ENCODE results near the gene ABCB11. TPM values are rescaled to one million over a fixed set of nuclear protein-coding genes. Genes with fewer than 3 reads are reported as not detected.

ABCB11 gene
- total RNA-seq, 1 experiment from 2014 or later, result 0.11 TPM

GRCh38 chr2:169015943-169016342, 15.2 kb downstream of the ABCB11 start:
- Histone ChIP-seq H3K4me1 (ENCODE audit: insufficient read depth, low read length) (peaks cover 40% of the 10 kb centered on the region), H2AFZ (ENCODE audit: low read length) (no peak overlapping the region), H3K9me3 (ENCODE audit: low read length) (no peaks in the 10 kb centered on the region), H4K20me1 (ENCODE audit: low read length) (no peaks in the 10 kb centered on the region), H3K36me3 (ENCODE audit: low read depth, low read length) (no peaks in the 10 kb centered on the region), H3K27me3 (ENCODE audit: low read length) (no peaks in the 10 kb centered on the region), H3K79me2 (ENCODE audit: low read length) (no peaks in the 10 kb centered on the region), H3K27ac (ENCODE audit: low read length) (no peak overlapping the region), H3K4me3 (ENCODE audit: low read length) (no peak overlapping the region), H3K4me2 (ENCODE audit: low read length) (no peak overlapping the region), H3F3A (ENCODE audit: low read length, unreplicated experiment) (peaks cover 10% of the 10 kb centered on the region), H3K9ac (ENCODE audit: low read length) (no peak overlapping the region), H3K9me2 (replicated peaks; ENCODE audit: low read length) (no peaks in the 10 kb centered on the region)
- ATAC-seq (no peak), DNase-seq (no peak)
- no TSS peak for BruUV-seq (replicated peaks)
- TF ChIP-seq EZH2 (IDR thresholded peaks at IDR 0.05; ENCODE audit: low read length, unreplicated experiment) (no peak), EZH2phosphoT487 (IDR thresholded peaks at IDR 0.05; ENCODE audit: borderline replicate concordance, low read length) (no peak), CTCF (conservative IDR thresholded peaks at IDR 0.05; ENCODE audit: low read depth, low read length) (no peak)
- CTCF ChIA-PET, result no interaction called here
- POLR2A ChIA-PET (ENCODE audit: unreplicated experiment), result no interaction called here
- intact Hi-C loops (cut with micrococcal nuclease), result no loop called here

- Histone ChIP-seq H2AFZ (ENCODE audit: low read length) (no peak overlapping the region), H3K27ac (ENCODE audit: low read length) (peak overlapping the region; percentile 98), H3K79me2 (ENCODE audit: low read length) (no peaks in the 10 kb centered on the region), H3K36me3 (ENCODE audit: low read depth, low read length) (no peaks in the 10 kb centered on the region), H4K20me1 (ENCODE audit: low read length) (no peaks in the 10 kb centered on the region), H3F3A (ENCODE audit: low read length, unreplicated experiment) (peaks cover 17% of the 10 kb centered on the region), H3K9me2 (replicated peaks; ENCODE audit: low read length) (no peaks in the 10 kb centered on the region), H3K27me3 (ENCODE audit: low read length) (no peaks in the 10 kb centered on the region), H3K9ac (ENCODE audit: low read length) (peak overlapping the region; percentile 15; the same call in 1 of the 2 replicates), H3K9me3 (ENCODE audit: low read length) (no peaks in the 10 kb centered on the region), H3K4me2 (ENCODE audit: low read length) (no peak overlapping the region), H3K4me3 (ENCODE audit: low read length) (no peak overlapping the region), H3K4me1 (ENCODE audit: insufficient read depth, low read length) (peaks cover 49% of the 10 kb centered on the region)
- intact Hi-C loops (cut with micrococcal nuclease), result loop anchor here (5.0 kb wide), 1 partner anchor 53 kb away; the partner anchor contains the start of gene DHRS9
- ATAC-seq (no peak), DNase-seq (no peak)
- ChIA-PET POLR2A (ENCODE audit: unreplicated experiment) (no interaction called here), CTCF (no interaction called here)
- TF ChIP-seq EZH2phosphoT487 (IDR thresholded peaks at IDR 0.05; ENCODE audit: borderline replicate concordance, low read length), result no peak
- no peak for TF ChIP-seq CTCF (conservative IDR thresholded peaks at IDR 0.05; ENCODE audit: low read depth, low read length)
- no peak for TF ChIP-seq EZH2 (IDR thresholded peaks at IDR 0.05; ENCODE audit: low read length, unreplicated experiment)
- no TSS peak for BruUV-seq (replicated peaks)
Observed at GRCh38 chr2:169014780-169015179, 16.3 kb downstream of the ABCB11 start.

GRCh38 chr2:169013628-169014026, 17.5 kb downstream of the ABCB11 start:
- BruUV-seq (replicated peaks), result no TSS peak
- H3K27me3 ChIP-seq (ENCODE audit: low read length), result no peaks in the 10 kb centered on the region
- POLR2A ChIA-PET (ENCODE audit: unreplicated experiment), result no interaction called here
- H4K20me1 ChIP-seq (ENCODE audit: low read length), result no peaks in the 10 kb centered on the region
- TF ChIP-seq EZH2phosphoT487 (IDR thresholded peaks at IDR 0.05; ENCODE audit: borderline replicate concordance, low read length) (no peak), EZH2 (IDR thresholded peaks at IDR 0.05; ENCODE audit: low read length, unreplicated experiment) (no peak), CTCF (conservative IDR thresholded peaks at IDR 0.05; ENCODE audit: low read depth, low read length) (no peak)
- CTCF ChIA-PET, result no interaction called here
- H3K36me3 ChIP-seq (ENCODE audit: low read depth, low read length), result no peaks in the 10 kb centered on the region
- peak overlapping the region; percentile 98 for H3K27ac ChIP-seq (ENCODE audit: low read length)
- no peak overlapping the region for H3K4me3 ChIP-seq (ENCODE audit: low read length)
- DNase-seq (no peak), ATAC-seq (no peak)
- H3K4me1 ChIP-seq (ENCODE audit: insufficient read depth, low read length), result peaks cover 52% of the 10 kb centered on the region
- H2AFZ ChIP-seq (ENCODE audit: low read length), result no peak overlapping the region
- intact Hi-C loops (cut with micrococcal nuclease), result loop anchor here (5.0 kb wide), 1 partner anchor 54 kb away; the partner anchor contains the start of gene DHRS9
- no peaks in the 10 kb centered on the region for H3K9me2 ChIP-seq (replicated peaks; ENCODE audit: low read length)
- H3F3A ChIP-seq (ENCODE audit: low read length, unreplicated experiment), result peaks cover 18% of the 10 kb centered on the region
- H3K9me3 ChIP-seq (ENCODE audit: low read length), result no peaks in the 10 kb centered on the region
- H3K4me2 ChIP-seq (ENCODE audit: low read length), result peak overlapping the region; percentile 70
- no peaks in the 10 kb centered on the region for H3K79me2 ChIP-seq (ENCODE audit: low read length)
- H3K9ac ChIP-seq (ENCODE audit: low read length), result peak overlapping the region; percentile 84
